ENCODE results near the gene ZNF266. TPM values are rescaled to one million over a fixed set of nuclear protein-coding genes. Genes with fewer than 3 reads are reported as not detected.

The ZNF266 gene
- total RNA-seq (2014; rRNA removed; shearing (Covaris generic)) = 22.1 and 28.2 TPM in 2 replicates
- 37.4 and 39.0 TPM in 2 replicates for total RNA-seq (2022)
- percentile 84 among the genes with signal in this experiment for Bru-seq, nascent RNA
- BruChase-seq, experiment 1, labeled RNA remaining after a 6-hour chase = percentile 90 among the genes with signal in this experiment
- BruChase-seq, experiment 2, labeled RNA remaining after a 2-hour chase = percentile 90 among the genes with signal in this experiment
- long read RNA-seq, partial matches to known transcripts = 3 of 64 reads
- long read RNA-seq, other reads (novel, unspliced or antisense) = 59 of 64 reads

- intact Hi-C loops (cut with micrococcal nuclease; ENCODE audit: unreplicated experiment) = loop anchor here (10.0 kb wide), 2 partner anchors 301 to 359 kb away; no protein-coding TSS in a partner anchor
- H3K79me2 ChIP-seq (ENCODE audit: insufficient read depth, low read depth, low read length) = peaks cover 38% of the 10 kb centered on the region
Observed at GRCh38 chr19:9435279-9436268, at the start of gene ZNF266. Gene ZNF266, minus strand, starts transcription at chr19:9435573. Its CDS starts 15,484 bp downstream, at chr19:9420089.

GRCh38 chr19:9485140-9485539 lies 49.8 kb upstream of the ZNF266 start:
- intact Hi-C loops (cut with micrococcal nuclease; ENCODE audit: unreplicated experiment) = no loop called here
- ChIA-PET POLR2A (no interaction called here), CTCF (ENCODE audit: unreplicated experiment) (no interaction called here)
- no peaks in the 10 kb centered on the region for H3K36me3 ChIP-seq (ENCODE audit: insufficient read depth, low read length)
- H3K4me3 ChIP-seq (ENCODE audit: low read depth, low read length, poor library complexity, severe bottlenecking) = no peak overlapping the region
- no peak for DNase-seq (ENCODE audit: low spot score)
- H3K79me2 ChIP-seq (ENCODE audit: insufficient read depth, low read depth, low read length) = no peaks in the 10 kb centered on the region
- H3K9me2 ChIP-seq (ENCODE audit: insufficient read depth, low read length) = no peaks in the 10 kb centered on the region
- no TSS peak for BruUV-seq (replicated peaks)
- no peak overlapping the region for H3K4me2 ChIP-seq (ENCODE audit: low read length)
- no peaks in the 10 kb centered on the region for H3K4me1 ChIP-seq (ENCODE audit: insufficient read depth, low read length, poor library complexity, severe bottlenecking)
- H3K27ac ChIP-seq (ENCODE audit: low read depth, low read length, poor library complexity, severe bottlenecking) = no peak overlapping the region
- no peak for TF ChIP-seq CTCF (conservative IDR thresholded peaks at IDR 0.05; ENCODE audit: low read length)
- no peak for TF ChIP-seq EZH2phosphoT487 (IDR thresholded peaks at IDR 0.05; ENCODE audit: borderline replicate concordance, low read depth, low read length)
- no peaks in the 10 kb centered on the region for H4K20me1 ChIP-seq (ENCODE audit: insufficient read depth, low read length)
- no peak overlapping the region for H2AFZ ChIP-seq (ENCODE audit: low read length)
- peaks cover 23% of the 10 kb centered on the region for H3K9me3 ChIP-seq (ENCODE audit: low read length)

More at GRCh38 chr19:9435279-9436268, at the start of gene ZNF266:
- CTCF ChIA-PET (ENCODE audit: unreplicated experiment) = no interaction called here
- peak; percentile 95 for DNase-seq (ENCODE audit: low spot score)
- peak within 1 kb of the TSS; percentile 94 for H3K4me2 ChIP-seq (ENCODE audit: low read length)
- TF ChIP-seq EZH2phosphoT487 (IDR thresholded peaks at IDR 0.05; ENCODE audit: borderline replicate concordance, low read depth, low read length) (no peak), CTCF (conservative IDR thresholded peaks at IDR 0.05; ENCODE audit: low read length) (peak; percentile 59)
- POLR2A ChIA-PET = interaction anchor here (1.0 kb wide), 1 partner anchor 24 kb away, joined by 3 read pairs; no protein-coding TSS in a partner anchor
- H3K9me3 ChIP-seq (ENCODE audit: low read length) = no peaks in the 10 kb centered on the region
- peak within 1 kb of the TSS; percentile 83 for H2AFZ ChIP-seq (ENCODE audit: low read length)
- H3K4me3 ChIP-seq (ENCODE audit: low read depth, low read length, poor library complexity, severe bottlenecking) = peak within 1 kb of the TSS; percentile 93
- no peaks in the 10 kb centered on the region for H3K9me2 ChIP-seq (ENCODE audit: insufficient read depth, low read length)
- H3K36me3 ChIP-seq (ENCODE audit: insufficient read depth, low read length) = peaks cover 30% of the 10 kb centered on the region
- peaks cover 4% of the 10 kb centered on the region; the same call in 1 of the 2 replicates for H4K20me1 ChIP-seq (ENCODE audit: insufficient read depth, low read length)
- H3K4me1 ChIP-seq (ENCODE audit: insufficient read depth, low read length, poor library complexity, severe bottlenecking) = peaks cover 24% of the 10 kb centered on the region
- H3K27ac ChIP-seq (ENCODE audit: low read depth, low read length, poor library complexity, severe bottlenecking) = peak within 1 kb of the TSS; percentile 63
- BruUV-seq (replicated peaks) = TSS peak; percentile 77

All from OCI-LY7 (cell line).